ENCODE measurements around the gene IFIT1.
"Not testable (repeated sequence)": the region's sequence is repeated elsewhere in the genome, so short reads cannot be mapped to it uniquely, and the experiment has no call there.

GRCh38 chr10:89411135-89411534 lies 18.7 kb downstream of the IFIT1 start:
- TF ChIP-seq, protein P1, sequence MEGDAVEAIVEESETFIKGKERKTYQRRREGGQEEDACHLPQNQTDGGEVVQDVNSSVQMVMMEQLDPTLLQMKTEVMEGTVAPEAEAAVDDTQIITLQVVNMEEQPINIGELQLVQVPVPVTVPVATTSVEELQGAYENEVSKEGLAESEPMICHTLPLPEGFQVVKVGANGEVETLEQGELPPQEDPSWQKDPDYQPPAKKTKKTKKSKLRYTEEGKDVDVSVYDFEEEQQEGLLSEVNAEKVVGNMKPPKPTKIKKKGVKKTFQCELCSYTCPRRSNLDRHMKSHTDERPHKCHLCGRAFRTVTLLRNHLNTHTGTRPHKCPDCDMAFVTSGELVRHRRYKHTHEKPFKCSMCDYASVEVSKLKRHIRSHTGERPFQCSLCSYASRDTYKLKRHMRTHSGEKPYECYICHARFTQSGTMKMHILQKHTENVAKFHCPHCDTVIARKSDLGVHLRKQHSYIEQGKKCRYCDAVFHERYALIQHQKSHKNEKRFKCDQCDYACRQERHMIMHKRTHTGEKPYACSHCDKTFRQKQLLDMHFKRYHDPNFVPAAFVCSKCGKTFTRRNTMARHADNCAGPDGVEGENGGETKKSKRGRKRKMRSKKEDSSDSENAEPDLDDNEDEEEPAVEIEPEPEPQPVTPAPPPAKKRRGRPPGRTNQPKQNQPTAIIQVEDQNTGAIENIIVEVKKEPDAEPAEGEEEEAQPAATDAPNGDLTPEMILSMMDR (conservative IDR thresholded peaks at IDR 0.05; ENCODE audit: low read length), result not testable (repeated sequence)
- TF ChIP-seq EZH2phosphoT487 (IDR thresholded peaks at IDR 0.05; ENCODE audit: borderline replicate concordance), result not testable (repeated sequence)
